Body of pancreas (tissue), 4 donors: ENCODE data around the gene ZNF668.

Experiments used
- CTCF ChIP-seq, 7 experiments: fragments of 450-650 bp in 4 of 7; fragments of 200-600 bp in 3 of 7; sonication (generic) in 3 of 7; IDR thresholded peaks; one replicate each; pipeline ENCODE4 v1.5.1; 2016 to 2019; ENCODE audit warnings: antibody characterized with exemption in 7 of 7
- POLR2A ChIP-seq, 3 donors: fragments of 450-650 bp; IDR thresholded peaks; one replicate each; pipeline ENCODE4 v1.6.1; 2016; ENCODE audit warnings: antibody characterized with exemption in 3 of 3, mild to moderate bottlenecking in 2 of 3

DNA sequence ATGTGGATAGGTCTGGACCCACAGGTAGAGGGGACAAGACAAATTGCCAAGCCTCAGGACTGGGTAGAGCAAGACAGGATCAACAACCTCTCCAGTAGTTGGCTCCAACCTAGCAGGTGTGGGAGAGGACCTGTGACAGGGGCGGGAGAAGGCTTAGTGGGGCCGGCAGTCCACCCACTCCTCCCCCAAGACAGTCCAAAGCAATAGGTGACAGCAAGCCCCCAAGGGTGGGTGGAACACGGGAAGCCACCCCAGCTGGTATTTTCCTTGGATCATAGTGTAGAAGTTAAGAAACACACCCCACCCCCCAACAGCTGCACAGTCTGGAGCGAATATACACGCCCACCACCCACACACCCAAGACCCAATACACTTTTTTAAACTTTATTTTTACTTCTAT lies 44.8 kb downstream of the ZNF668 start:
- no peak for TF ChIP-seq POLR2A (IDR thresholded peaks at IDR 0.05)
- TF ChIP-seq CTCF (IDR thresholded peaks at IDR 0.05): no peak
